Tibial nerve (tissue), 4 donors: Measurements from ENCODE around the gene KPNA3. TPM values are rescaled to one million over a fixed set of nuclear protein-coding genes. Genes with fewer than 3 reads are reported as not detected.

Experiments used
- DNase-seq, 2 donors: peaks; one replicate each; pipeline ENCODE4 v3.0.0-alpha.2; 2019; ENCODE audit warnings: low spot score in 2 of 2
- H3K27ac ChIP-seq, 4 donors: fragments of 200-600 bp; sonication (generic) in 3 of 4; one replicate each; pipeline ENCODE4 v1.5.1; 2017 to 2019; ENCODE audit warnings: mild to moderate bottlenecking in 1 of 4
- H3K27me3 ChIP-seq, 2 donors: fragments of 200-600 bp; sonication (generic) in 1 of 2; one replicate each; pipeline versions ENCODE4 v1.5.1 to v1.6.0; 2017 to 2019
- H3K36me3 ChIP-seq, 3 donors: fragments of 200-600 bp; sonication (generic); one replicate each; pipeline ENCODE4 v1.5.1; 2018 to 2019
- H3K4me1 ChIP-seq, 4 donors: fragments of 200-600 bp; sonication (generic) in 3 of 4; one replicate each; pipeline ENCODE4 v1.5.1; 2017 to 2019
- H3K4me3 ChIP-seq, 4 donors: fragments of 200-600 bp; sonication (generic) in 3 of 4; one replicate each; pipeline ENCODE4 v1.5.1; 2017 to 2019; ENCODE audit warnings: mild to moderate bottlenecking in 1 of 4, moderate library complexity in 1 of 4
- H3K9me3 ChIP-seq, 4 donors: fragments of 200-600 bp; sonication (generic) in 3 of 4; one replicate each; pipeline ENCODE4 v1.5.1; 2017 to 2019
- CTCF ChIP-seq, 5 experiments: fragments of 200-600 bp in 3 of 5; fragments of 450-650 bp in 2 of 5; sonication (generic) in 3 of 5; IDR thresholded peaks; one replicate each; pipeline ENCODE4 v1.5.1; 2016 to 2019; ENCODE audit warnings: antibody characterized with exemption in 5 of 5, mild to moderate bottlenecking in 3 of 5, moderate library complexity in 2 of 5
- EP300 ChIP-seq, 2 donors: sonication (generic); formaldehyde crosslinking; IDR thresholded peaks; one replicate each; pipeline ENCODE4 v1.6.1; 2017; ENCODE audit warnings: antibody characterized with exemption in 2 of 2, mild to moderate bottlenecking in 1 of 2
- POLR2A ChIP-seq, 2 donors: fragments of 450-650 bp; IDR thresholded peaks; one replicate each; pipeline ENCODE4 v1.6.1; 2017; ENCODE audit warnings: antibody characterized with exemption in 2 of 2, mild to moderate bottlenecking in 2 of 2, moderate library complexity in 2 of 2
- WGBS, 2 donors: methylation state at CpG; one replicate each; pipeline ENCODE4 v1.1.5; 2018; 5-methylcytosine and 5-hydroxymethylcytosine counted together
- total RNA-seq, 4 donors: library from RNA; depleted of rRNA; stranded (reverse); fragments of >200 nt; gene quantifications; one replicate each; pipeline ENCODE4 v1.1.0, GENCODE V29; 2016

The KPNA3 gene
- total RNA-seq, 4 donors from 2014 or later = 19.8 to 29.9 (median 23.2) TPM

DNA sequence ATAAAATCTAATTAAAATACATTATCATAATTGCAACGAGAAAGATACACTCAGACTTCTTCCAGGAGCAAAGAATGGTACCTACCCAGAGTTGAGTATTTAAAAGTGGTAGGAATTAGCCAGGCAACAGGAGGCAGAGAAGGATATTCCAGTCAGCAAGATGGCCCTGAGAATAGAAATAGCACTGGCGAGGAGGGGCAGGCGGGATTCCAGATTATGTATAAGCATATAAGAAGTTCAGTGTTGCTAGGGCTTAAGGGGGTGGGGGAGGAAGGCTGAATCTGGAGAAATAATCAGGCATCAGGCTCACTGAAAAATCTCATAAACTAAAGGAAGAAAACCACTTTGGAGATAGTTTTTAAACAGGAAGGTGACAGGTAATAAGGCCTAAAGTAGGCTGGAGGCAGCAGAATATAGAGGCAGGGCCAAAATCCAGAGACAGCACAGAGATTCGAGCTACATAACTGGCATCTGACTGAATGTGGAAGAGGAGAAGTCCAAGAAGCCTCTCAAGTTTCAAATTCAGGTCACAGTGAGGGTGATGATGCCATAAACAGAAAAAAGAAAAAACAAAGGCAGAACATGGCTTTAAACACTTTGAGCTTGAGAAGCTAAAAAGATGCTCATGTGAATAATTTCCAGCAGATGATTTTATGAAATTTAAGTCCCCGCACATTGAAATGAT lies 7.5 kb downstream of the KPNA3 start:
- 81 to 87% methylated on average over 5 of the region's 5 CpGs for WGBS, 2 donors
- H3K27me3 ChIP-seq = no peaks in the 10 kb centered on the region
- peaks cover 0 to 44% (median 1%) of the 10 kb centered on the region in 4 donors for H3K4me1 ChIP-seq
- H3K9me3 ChIP-seq = no peaks in the 10 kb centered on the region
- H3K4me3 ChIP-seq = no peak overlapping the region
- TF ChIP-seq EP300 (IDR thresholded peaks at IDR 0.05) (no peak), POLR2A (IDR thresholded peaks at IDR 0.05) (no peak), CTCF (IDR thresholded peaks at IDR 0.05) (no peak)
- H3K27ac ChIP-seq = no peak overlapping the region
- H3K36me3 ChIP-seq = no peaks in the 10 kb centered on the region
- no peak for DNase-seq

GRCh38 chr13:49783865-49784264 lies 8.6 kb downstream of the KPNA3 start:
- no peaks in the 10 kb centered on the region for H3K9me3 ChIP-seq
- H3K4me3 ChIP-seq = no peak overlapping the region
- no peak for TF ChIP-seq EP300 (IDR thresholded peaks at IDR 0.05)
- TF ChIP-seq POLR2A (IDR thresholded peaks at IDR 0.05) = no peak
- TF ChIP-seq CTCF (IDR thresholded peaks at IDR 0.05) = no peak
- DNase-seq = no peak
- H3K27me3 ChIP-seq = no peaks in the 10 kb centered on the region
- H3K27ac ChIP-seq = no peak overlapping the region
- peaks cover 0 to 36% (median 0%) of the 10 kb centered on the region in 4 donors for H3K4me1 ChIP-seq
- 95 to 98% methylated on average over 4 of the region's 4 CpGs for WGBS, 2 donors
- H3K36me3 ChIP-seq = no peaks in the 10 kb centered on the region

DNA sequence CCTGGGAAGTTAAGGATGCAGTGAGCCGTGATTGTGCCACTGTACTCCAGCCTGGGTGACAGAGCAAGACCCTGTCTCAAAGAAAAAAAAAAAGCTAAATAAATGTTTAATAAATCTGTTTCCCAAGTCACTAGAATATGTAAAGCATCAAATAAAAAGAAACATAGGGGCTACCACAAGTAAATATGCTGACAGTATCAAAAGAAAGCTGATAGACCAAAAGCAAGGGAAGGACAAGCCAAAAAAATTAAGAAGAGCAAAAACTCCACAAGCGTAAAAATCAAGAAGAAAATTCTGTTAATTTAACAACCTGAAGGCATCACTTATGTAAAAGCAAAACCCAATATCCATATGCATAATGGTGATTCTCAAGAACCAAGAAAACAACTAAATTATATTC lies 9.7 kb downstream of the KPNA3 start:
- WGBS, 2 donors = 94 to 95% methylated on average over 2 of the region's 2 CpGs
- TF ChIP-seq EP300 (IDR thresholded peaks at IDR 0.05) = no peak
- no peak for TF ChIP-seq POLR2A (IDR thresholded peaks at IDR 0.05)
- TF ChIP-seq CTCF (IDR thresholded peaks at IDR 0.05) = no peak

DNA sequence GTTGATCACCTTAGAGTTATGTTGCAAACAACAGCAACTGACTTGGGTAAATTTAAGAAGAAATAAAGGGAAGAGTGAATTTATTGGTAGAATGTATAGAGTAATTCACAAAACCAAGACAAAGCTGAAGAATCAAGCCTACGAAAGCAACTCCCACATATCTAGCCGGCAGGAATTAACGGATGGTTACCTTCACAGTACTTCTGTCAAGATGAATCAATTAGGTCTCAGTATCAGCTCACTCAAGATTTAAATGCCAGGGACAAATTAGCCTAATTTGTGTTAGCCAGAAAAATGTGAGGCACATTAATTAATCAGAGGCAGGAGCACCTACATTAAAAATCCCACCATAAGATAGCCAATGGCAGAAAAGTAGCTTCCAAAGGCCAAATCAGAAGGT lies 10.7 kb downstream of the KPNA3 start:
- no peak overlapping the region for H3K27ac ChIP-seq
- H3K9me3 ChIP-seq = no peaks in the 10 kb centered on the region
- no peaks in the 10 kb centered on the region for H3K27me3 ChIP-seq
- no peaks in the 10 kb centered on the region for H3K36me3 ChIP-seq
- no peak for DNase-seq
- H3K4me3 ChIP-seq = no peak overlapping the region
- WGBS, 2 donors = 71 to 78% methylated on average over 3 of the region's 3 CpGs
- peaks cover 0 to 36% (median 0%) of the 10 kb centered on the region in 4 donors for H3K4me1 ChIP-seq
- TF ChIP-seq EP300 (IDR thresholded peaks at IDR 0.05) = no peak

More for the DNA sequence above, 9.7 kb downstream of the KPNA3 start:
- H3K9me3 ChIP-seq = no peaks in the 10 kb centered on the region
- DNase-seq = no peak
- H3K27ac ChIP-seq = no peak overlapping the region
- H3K36me3 ChIP-seq = no peaks in the 10 kb centered on the region
- no peak overlapping the region for H3K4me3 ChIP-seq
- H3K4me1 ChIP-seq = peaks cover 0 to 38% (median 0%) of the 10 kb centered on the region in 4 donors
- H3K27me3 ChIP-seq = no peaks in the 10 kb centered on the region

DNA sequence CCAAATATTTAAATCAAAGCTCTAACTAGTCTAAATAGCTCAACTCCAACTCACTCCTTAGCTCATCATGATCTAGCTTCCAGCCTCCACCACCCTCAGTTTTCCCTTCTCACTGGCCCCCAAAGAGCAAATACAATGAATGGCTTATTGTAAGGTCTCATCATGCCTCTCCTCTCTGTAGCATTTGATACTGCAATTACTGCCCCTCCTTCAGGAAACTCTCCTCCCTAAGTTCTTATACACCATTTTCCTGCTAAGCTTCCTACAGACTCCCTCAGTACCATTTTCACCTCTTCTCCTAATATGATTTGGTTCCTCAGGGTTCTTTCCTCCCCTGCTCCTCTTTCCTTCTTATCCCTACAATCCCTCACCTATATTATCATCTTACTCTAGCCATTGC lies 12.8 kb downstream of the KPNA3 start:
- no peak overlapping the region for H3K4me3 ChIP-seq
- TF ChIP-seq POLR2A (IDR thresholded peaks at IDR 0.05) = no peak
- DNase-seq = no peak
- peaks cover 0 to 33% (median 0%) of the 10 kb centered on the region in 4 donors for H3K4me1 ChIP-seq
- no peaks in the 10 kb centered on the region for H3K9me3 ChIP-seq
- no peaks in the 10 kb centered on the region for H3K27me3 ChIP-seq
- no peak overlapping the region for H3K27ac ChIP-seq
- H3K36me3 ChIP-seq = no peaks in the 10 kb centered on the region

DNA sequence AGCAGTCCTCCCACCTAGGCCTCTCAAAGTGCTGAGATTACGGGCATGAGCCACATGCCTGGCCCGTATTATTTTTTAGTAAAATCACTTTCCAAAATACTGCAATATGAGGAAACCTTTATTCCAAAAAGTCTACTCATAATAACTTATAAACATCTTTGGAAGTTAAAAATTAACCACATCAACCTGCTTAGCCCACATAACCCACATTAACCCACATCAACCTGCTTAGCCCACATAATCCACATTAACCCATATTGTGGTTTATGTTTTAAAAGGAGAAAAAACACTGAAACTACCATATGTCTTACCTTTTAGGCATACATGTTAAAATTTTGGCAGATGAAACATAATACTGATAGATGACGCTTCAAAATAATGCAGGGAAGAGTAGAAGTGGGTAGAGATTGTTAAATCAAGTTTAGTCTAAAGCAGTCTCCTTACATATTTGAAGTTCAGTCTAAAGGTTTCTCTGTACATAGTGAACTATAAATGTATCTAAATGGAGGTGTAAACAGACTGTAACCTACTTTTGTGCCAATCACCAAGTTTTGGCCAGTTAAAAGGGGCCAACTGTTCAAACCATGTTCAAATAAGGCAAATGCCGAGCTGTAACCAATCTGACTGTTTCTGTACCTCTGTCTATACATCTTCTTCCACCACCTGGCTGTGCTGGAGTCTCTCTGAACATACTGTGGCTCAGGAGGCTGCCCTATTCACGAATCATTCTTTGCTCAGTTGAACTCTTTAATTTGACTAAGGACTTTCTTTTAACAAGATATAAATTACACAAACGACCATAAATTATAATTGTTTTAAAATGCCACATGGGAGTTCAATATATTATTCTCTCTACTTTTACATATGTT lies 14.5 kb downstream of the KPNA3 start:
- no peaks in the 10 kb centered on the region for H3K36me3 ChIP-seq
- no peak overlapping the region for H3K27ac ChIP-seq
- no peak for DNase-seq
- TF ChIP-seq POLR2A (IDR thresholded peaks at IDR 0.05) (no peak), EP300 (IDR thresholded peaks at IDR 0.05) (no peak), CTCF (IDR thresholded peaks at IDR 0.05) (no peak)
- no peaks in the 10 kb centered on the region for H3K9me3 ChIP-seq
- no peaks in the 10 kb centered on the region for H3K27me3 ChIP-seq
- no peak overlapping the region for H3K4me3 ChIP-seq
- peaks cover 0 to 33% (median 0%) of the 10 kb centered on the region in 4 donors for H3K4me1 ChIP-seq
- 84 to 86% methylated on average over 6 of the region's 6 CpGs for WGBS, 2 donors
